SK-N-SH treated with all-trans-retinoic acid at 6 μM for 48 hours (cell line): Measurements from ENCODE around the gene PADI3.

Experiments
- PPARA ChIP-seq: fragments of 250-450 bp; sonication (Bioruptor Pico); IDR thresholded peaks from 2 replicates; pipeline ENCODE4 v1.5.0; 2020; ENCODE audit warnings: mild to moderate bottlenecking, borderline replicate concordance
- RARB ChIP-seq: fragments of 250-450 bp; sonication (Bioruptor Pico); IDR thresholded peaks from 2 replicates; pipeline ENCODE4 v1.8.0; 2021; ENCODE audit warnings: mild to moderate bottlenecking, moderate library complexity
- SNAI2 ChIP-seq: fragments of 250-450 bp; sonication (Bioruptor Pico); IDR thresholded peaks from 2 replicates; pipeline ENCODE4 v1.5.0; 2020; ENCODE audit warnings: mild to moderate bottlenecking, moderate library complexity
- ZFP3 ChIP-seq: fragments of 250-450 bp; sonication (Bioruptor Pico); IDR thresholded peaks from 2 replicates; pipeline ENCODE4 v1.5.0; 2020; ENCODE audit warnings: mild to moderate bottlenecking, moderate library complexity

GRCh38 chr1:17259233-17259873, 10.5 kb downstream of the PADI3 start:
- TF ChIP-seq ZFP3 (CRISPR knock-in tag), result no peak
- no peak for TF ChIP-seq PPARA (CRISPR knock-in tag)
- no peak for TF ChIP-seq RARB (CRISPR knock-in tag)
- no peak for TF ChIP-seq SNAI2 (CRISPR knock-in tag)
